ENCODE results near the gene LRP2BP.

LRP2BP gene

GRCh38 chr4:185361872-185362271, 33.9 kb downstream of the LRP2BP start:
- no peak for TF ChIP-seq CTCF (IDR thresholded peaks at IDR 0.05; ENCODE audit: insufficient read depth, low read length, poor library complexity, severe bottlenecking)
- no peak for DNase-seq (ENCODE audit: extremely low read depth, insufficient read length)
- H3K27me3 ChIP-seq (replicated peaks; ENCODE audit: control insufficient read depth, insufficient read depth, low read length): no peaks in the 10 kb centered on the region
- H3K36me3 ChIP-seq (ENCODE audit: control insufficient read depth, insufficient read depth, low read length): peaks cover 14% of the 10 kb centered on the region
- H3K4me3 ChIP-seq (replicated peaks; ENCODE audit: low read depth, low read length): no peak overlapping the region

GRCh38 chr4:185359767-185360446, 35.8 kb downstream of the LRP2BP start:
- peaks cover 18% of the 10 kb centered on the region for H3K36me3 ChIP-seq (ENCODE audit: control insufficient read depth, insufficient read depth, low read length)
- H3K27me3 ChIP-seq (replicated peaks; ENCODE audit: control insufficient read depth, insufficient read depth, low read length): no peaks in the 10 kb centered on the region
- no peak for TF ChIP-seq CTCF (IDR thresholded peaks at IDR 0.05; ENCODE audit: insufficient read depth, low read length, poor library complexity, severe bottlenecking)
- no peak overlapping the region for H3K4me3 ChIP-seq (replicated peaks; ENCODE audit: low read depth, low read length)
- no peak for DNase-seq (ENCODE audit: extremely low read depth, insufficient read length)

DNA sequence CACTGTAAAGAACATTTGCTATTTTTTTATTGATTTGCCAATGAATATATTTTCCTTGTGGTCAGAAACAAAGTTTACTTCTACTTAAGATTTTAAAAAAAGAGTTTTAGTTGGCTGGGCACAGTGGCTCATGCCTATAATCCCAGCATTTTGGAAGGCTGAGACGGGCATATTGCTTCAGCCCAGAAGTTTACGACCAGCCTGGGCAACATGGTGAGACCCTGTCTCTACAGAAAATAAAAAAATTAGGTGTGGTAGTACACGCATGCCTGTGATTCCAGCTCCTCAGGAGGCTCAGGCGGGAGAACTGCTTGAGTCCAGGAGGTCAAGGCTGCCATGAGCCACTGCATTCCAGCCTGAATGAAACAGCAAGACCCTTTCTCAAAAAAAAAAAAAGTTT, 36.8 kb downstream of the LRP2BP start:
- DNase-seq (ENCODE audit: extremely low read depth, insufficient read length): no peak
- Histone ChIP-seq H3K36me3 (ENCODE audit: control insufficient read depth, insufficient read depth, low read length) (peaks cover 22% of the 10 kb centered on the region), H3K27me3 (replicated peaks; ENCODE audit: control insufficient read depth, insufficient read depth, low read length) (no peaks in the 10 kb centered on the region), H3K4me3 (replicated peaks; ENCODE audit: low read depth, low read length) (no peak overlapping the region)
- no peak for TF ChIP-seq CTCF (IDR thresholded peaks at IDR 0.05; ENCODE audit: insufficient read depth, low read length, poor library complexity, severe bottlenecking)

GRCh38 chr4:185358514-185358913, 37.2 kb downstream of the LRP2BP start:
- TF ChIP-seq CTCF (IDR thresholded peaks at IDR 0.05; ENCODE audit: insufficient read depth, low read length, poor library complexity, severe bottlenecking): no peak
- peaks cover 22% of the 10 kb centered on the region for H3K36me3 ChIP-seq (ENCODE audit: control insufficient read depth, insufficient read depth, low read length)
- H3K4me3 ChIP-seq (replicated peaks; ENCODE audit: low read depth, low read length): no peak overlapping the region
- H3K27me3 ChIP-seq (replicated peaks; ENCODE audit: control insufficient read depth, insufficient read depth, low read length): no peaks in the 10 kb centered on the region
- no peak for DNase-seq (ENCODE audit: extremely low read depth, insufficient read length)

DNA sequence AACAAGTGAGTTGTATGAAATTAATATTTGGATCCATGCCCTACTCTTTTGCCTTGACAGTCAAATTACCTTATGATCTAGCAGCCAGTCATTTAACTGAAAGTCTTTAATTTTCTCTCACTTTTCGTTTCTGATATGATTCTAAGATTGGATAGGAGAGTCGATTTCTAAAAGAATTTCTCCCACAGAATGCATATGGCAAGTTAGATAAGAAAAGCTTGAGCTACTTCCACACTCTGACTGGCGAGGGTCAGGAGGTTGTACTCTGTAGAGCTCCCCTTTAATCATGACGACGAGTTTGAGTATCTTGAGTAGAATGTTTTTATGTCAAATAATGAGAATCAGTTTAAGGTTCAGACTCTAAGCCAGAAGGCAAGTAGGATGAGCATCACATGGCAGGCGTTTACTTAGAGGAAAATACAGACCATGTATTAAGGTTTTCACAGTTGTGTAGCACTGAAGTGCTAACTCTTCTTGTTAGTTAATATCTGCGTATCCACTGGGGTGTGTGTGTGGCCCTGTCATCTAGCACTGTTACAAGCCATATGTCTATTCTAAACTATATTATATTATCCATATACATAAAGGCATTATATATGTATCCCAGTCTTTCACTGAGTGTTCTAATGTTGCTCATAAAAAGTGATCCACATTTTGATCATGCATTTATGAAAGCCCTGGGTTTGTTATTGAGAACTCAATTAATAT, 37.8 kb downstream of the LRP2BP start:
- Histone ChIP-seq H3K36me3 (ENCODE audit: control insufficient read depth, insufficient read depth, low read length) (peaks cover 22% of the 10 kb centered on the region), H3K27me3 (replicated peaks; ENCODE audit: control insufficient read depth, insufficient read depth, low read length) (no peaks in the 10 kb centered on the region), H3K4me3 (replicated peaks; ENCODE audit: low read depth, low read length) (no peak overlapping the region)
- DNase-seq (ENCODE audit: extremely low read depth, insufficient read length): no peak
- no peak for TF ChIP-seq CTCF (IDR thresholded peaks at IDR 0.05; ENCODE audit: insufficient read depth, low read length, poor library complexity, severe bottlenecking)

Data from GM06990 (cell line).